HepG2 (cell line): ENCODE data around the gene RIPOR1. TPM values are rescaled to one million over a fixed set of nuclear protein-coding genes. Genes with fewer than 3 reads are reported as not detected.
A peak's percentile ranks its signal among the peaks of the same experiment; 100 is the strongest.

Source experiments
- AHDC1 ChIP-seq: sonication (generic); formaldehyde crosslinking; IDR thresholded peaks from 2 replicates; pipeline ENCODE4 v1.5.1; 2020; ENCODE audit warnings: mild to moderate bottlenecking, missing genetic modification reagents, borderline replicate concordance
- AHR ChIP-seq: IDR thresholded peaks from 2 replicates; pipeline ENCODE4 v1.6.1; 2018; ENCODE audit warnings: missing genetic modification reagents, missing compliant biosample characterization
- ETV6 ChIP-seq: sonication (generic); formaldehyde crosslinking; conservative IDR thresholded peaks from 2 replicates; pipeline ENCODE4 v1.4.0; 2020; ENCODE audit warnings: missing genetic modification reagents
- GLMP ChIP-seq: sonication (generic); formaldehyde crosslinking; IDR thresholded peaks from 2 replicates; pipeline ENCODE4 v1.9.0; 2021; ENCODE audit warnings: missing genetic modification reagents, mild to moderate bottlenecking, borderline replicate concordance
- GTF2F1 ChIP-seq: fragments of 150-350 bp; IDR thresholded peaks from 2 replicates; pipeline ENCODE4 v1.6.1; 2014; ENCODE audit warnings: low read length
- KDM4B ChIP-seq: sonication (generic); formaldehyde crosslinking; IDR thresholded peaks from 2 replicates; pipeline ENCODE4 v1.4.0; 2020; ENCODE audit warnings: missing genetic modification reagents
- NBN ChIP-seq: fragments of 450-650 bp; conservative IDR thresholded peaks from 2 replicates; pipeline ENCODE4 v1.6.1; 2017
- NONO ChIP-seq, 2 experiments: fragments of 450-650 bp in 1 of 2; sonication (generic) in 1 of 2; formaldehyde crosslinking in 1 of 2; IDR thresholded peaks in 1 of 2; conservative IDR thresholded peaks in 1 of 2; 2 replicates each; pipeline versions ENCODE4 v1.6.1 to v1.8.0; 2017 to 2022; ENCODE audit warnings: mild to moderate bottlenecking in 1 of 2, missing genetic modification reagents in 1 of 2, moderate library complexity in 1 of 2
- RFX5 ChIP-seq: IDR thresholded peaks from 2 replicates; pipeline ENCODE4 v1.6.1; 2011; ENCODE audit warnings: low read depth, low read length, improper control_type of control experiment
- TBX2 ChIP-seq: sonication (generic); formaldehyde crosslinking; IDR thresholded peaks from 2 replicates; pipeline ENCODE4 v1.5.0; 2020; ENCODE audit warnings: missing genetic modification reagents, mild to moderate bottlenecking, borderline replicate concordance
- ZFP82 ChIP-seq: sonication (generic); formaldehyde crosslinking; IDR thresholded peaks from 2 replicates; pipeline ENCODE4 v1.5.1; 2020; ENCODE audit warnings: mild to moderate bottlenecking, missing genetic modification reagents, borderline replicate concordance
- ZNF232 ChIP-seq: sonication (generic); formaldehyde crosslinking; IDR thresholded peaks from 2 replicates; pipeline ENCODE4 v1.4.0; 2020; ENCODE audit warnings: missing genetic modification reagents, borderline replicate concordance
- ZNF362 ChIP-seq: sonication (generic); formaldehyde crosslinking; IDR thresholded peaks from 2 replicates; pipeline ENCODE4 v1.4.0; 2020; ENCODE audit warnings: missing genetic modification reagents, mild to moderate bottlenecking, borderline replicate concordance
- ZNF530 ChIP-seq: sonication (generic); formaldehyde crosslinking; IDR thresholded peaks from 2 replicates; pipeline ENCODE4 v1.5.0; 2020; ENCODE audit warnings: low read depth, mild to moderate bottlenecking, missing genetic modification reagents
- ZNF557 ChIP-seq: sonication (generic); formaldehyde crosslinking; IDR thresholded peaks from 2 replicates; pipeline ENCODE4 v1.4.0; 2020; ENCODE audit warnings: missing genetic modification reagents
- ZNF569 ChIP-seq: sonication (generic); formaldehyde crosslinking; IDR thresholded peaks from 2 replicates; pipeline ENCODE4 v1.5.0; 2020; ENCODE audit warnings: mild to moderate bottlenecking, missing genetic modification reagents, moderate library complexity, borderline replicate concordance
- ZNF589 ChIP-seq: sonication (generic); formaldehyde crosslinking; conservative IDR thresholded peaks from 2 replicates; pipeline ENCODE4 v1.8.0; 2022; ENCODE audit warnings: mild to moderate bottlenecking, moderate library complexity, missing genetic modification reagents
- ZSCAN9 ChIP-seq: IDR thresholded peaks from 2 replicates; pipeline ENCODE4 v1.6.1; 2016; ENCODE audit warnings: borderline replicate concordance
- polyA plus RNA-seq, 8 experiments: library from polyadenylated mRNA; depleted of rRNA in 3 of 8; stranded (reverse) in 7 of 8; unstranded in 1 of 8; fragments of >200 nt; fragmentation: Illumina TruSeq in 4 of 8; extraction: Trizol in 4 of 8; gene quantifications; 2 replicates each; pipeline versions ENCODE4 v1.2.1 to v1.2.3, GENCODE V29; 2011 to 2016; ENCODE audit warnings: low read depth in 4 of 8, missing spikeins in 1 of 8, mixed read lengths in 1 of 8; ENCODE audit not compliant: insufficient read depth in 1 of 8
- total RNA-seq, 5 experiments: library from RNA; depleted of rRNA; stranded (reverse); fragments of >200 nt; fragmentation: Illumina TruSeq; extraction: Trizol; gene quantifications; 2 replicates each; pipeline ENCODE4 v1.2.3, GENCODE V29; 2016; ENCODE audit warnings: low read depth in 1 of 5
- TF ChIP-seq, protein P1 (sequence below): sonication (generic); formaldehyde crosslinking; IDR thresholded peaks from 2 replicates; pipeline ENCODE4 v1.5.0; 2020; ENCODE audit warnings: missing genetic modification reagents
- TF ChIP-seq, protein P2 (sequence below): sonication (generic); formaldehyde crosslinking; IDR thresholded peaks from 2 replicates; pipeline ENCODE4 v1.5.0; 2020; ENCODE audit warnings: missing genetic modification reagents

The RIPOR1 gene
- total and polyA plus RNA-seq, 2 of the 13 experiments (the other 11 are each of a cell fraction or from before 2014, with no cell fraction given) = 4.6 to 8.1 TPM

DNA sequence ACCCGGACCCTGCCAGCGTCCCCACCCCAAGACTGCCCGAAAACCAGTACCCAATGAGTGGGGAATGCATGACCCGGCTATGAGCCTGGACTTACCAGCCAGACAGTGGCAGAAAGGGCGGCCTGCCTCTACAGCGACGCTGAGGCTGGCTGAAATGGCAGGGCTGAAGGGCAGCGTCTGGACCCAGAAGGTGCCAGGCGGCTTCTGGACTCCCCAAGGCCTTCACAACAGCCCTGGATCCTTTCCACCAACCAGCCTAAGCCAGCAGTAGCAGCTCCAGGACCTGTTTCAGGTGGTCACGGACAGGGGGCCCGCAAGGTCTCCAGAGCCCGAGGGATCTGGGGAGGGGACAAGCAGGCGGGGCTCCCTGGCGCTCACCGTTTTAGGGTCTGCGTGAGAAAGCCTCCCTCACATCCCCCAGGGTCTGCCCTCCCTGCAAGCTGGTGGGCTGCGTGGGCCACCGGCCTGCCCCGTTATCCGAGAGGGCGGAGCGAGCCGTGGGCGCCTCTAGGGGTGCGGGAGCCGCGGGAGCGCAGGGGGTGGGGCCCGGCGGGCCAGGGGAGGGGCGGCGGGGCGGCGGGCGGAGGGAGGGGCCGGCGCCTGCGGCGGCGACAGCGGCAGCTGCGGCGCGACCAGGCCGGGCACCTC lies at the start of gene RIPOR1 (continued):
- TF ChIP-seq, protein P1, sequence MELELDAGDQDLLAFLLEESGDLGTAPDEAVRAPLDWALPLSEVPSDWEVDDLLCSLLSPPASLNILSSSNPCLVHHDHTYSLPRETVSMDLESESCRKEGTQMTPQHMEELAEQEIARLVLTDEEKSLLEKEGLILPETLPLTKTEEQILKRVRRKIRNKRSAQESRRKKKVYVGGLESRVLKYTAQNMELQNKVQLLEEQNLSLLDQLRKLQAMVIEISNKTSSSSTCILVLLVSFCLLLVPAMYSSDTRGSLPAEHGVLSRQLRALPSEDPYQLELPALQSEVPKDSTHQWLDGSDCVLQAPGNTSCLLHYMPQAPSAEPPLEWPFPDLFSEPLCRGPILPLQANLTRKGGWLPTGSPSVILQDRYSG = 0 out of 2 replicates have a peak, but pooled peaks have one; percentile 17
- TF ChIP-seq RFX5 (no peak), ZNF530 (CRISPR knock-in tag) (no peak), AHR (CRISPR knock-in tag) (no peak), ZNF569 (CRISPR knock-in tag) (no peak), AHDC1 (CRISPR knock-in tag) (no peak), NONO (IDR thresholded peaks at IDR 0.05) (no peak), NONO (CRISPR knock-in tag; conservative IDR thresholded peaks at IDR 0.05) (peak; percentile 16; the same call in 1 of the 2 replicates), ETV6 (no peak), ZNF557 (CRISPR knock-in tag) (no peak), GLMP (no peak), ZSCAN9 (no peak), ZNF362 (CRISPR knock-in tag) (no peak), TBX2 (CRISPR knock-in tag) (no peak), ZNF232 (no peak; the same call in 1 of the 2 replicates), ZFP82 (no peak), KDM4B (CRISPR knock-in tag) (0 out of 2 replicates have a peak, but pooled peaks have one; percentile 29), NBN (no peak), ZNF589 (CRISPR knock-in tag) (no peak), GTF2F1 (no peak)
- TF ChIP-seq, protein P2, sequence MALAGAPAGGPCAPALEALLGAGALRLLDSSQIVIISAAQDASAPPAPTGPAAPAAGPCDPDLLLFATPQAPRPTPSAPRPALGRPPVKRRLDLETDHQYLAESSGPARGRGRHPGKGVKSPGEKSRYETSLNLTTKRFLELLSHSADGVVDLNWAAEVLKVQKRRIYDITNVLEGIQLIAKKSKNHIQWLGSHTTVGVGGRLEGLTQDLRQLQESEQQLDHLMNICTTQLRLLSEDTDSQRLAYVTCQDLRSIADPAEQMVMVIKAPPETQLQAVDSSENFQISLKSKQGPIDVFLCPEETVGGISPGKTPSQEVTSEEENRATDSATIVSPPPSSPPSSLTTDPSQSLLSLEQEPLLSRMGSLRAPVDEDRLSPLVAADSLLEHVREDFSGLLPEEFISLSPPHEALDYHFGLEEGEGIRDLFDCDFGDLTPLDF (CRISPR knock-in tag) = no peak
